ENCODE results near the gene CNIH4. TPM values are rescaled to one million over a fixed set of nuclear protein-coding genes. Genes with fewer than 3 reads are reported as not detected.
"Not testable (repeated sequence)": the region's sequence is repeated elsewhere in the genome, so short reads cannot be mapped to it uniquely, and the experiment has no call there.

Gene CNIH4
- total and polyA plus RNA-seq, 3 donors from 2014 or later: 24.7 to 43.3 (median 32.1) TPM

DNA sequence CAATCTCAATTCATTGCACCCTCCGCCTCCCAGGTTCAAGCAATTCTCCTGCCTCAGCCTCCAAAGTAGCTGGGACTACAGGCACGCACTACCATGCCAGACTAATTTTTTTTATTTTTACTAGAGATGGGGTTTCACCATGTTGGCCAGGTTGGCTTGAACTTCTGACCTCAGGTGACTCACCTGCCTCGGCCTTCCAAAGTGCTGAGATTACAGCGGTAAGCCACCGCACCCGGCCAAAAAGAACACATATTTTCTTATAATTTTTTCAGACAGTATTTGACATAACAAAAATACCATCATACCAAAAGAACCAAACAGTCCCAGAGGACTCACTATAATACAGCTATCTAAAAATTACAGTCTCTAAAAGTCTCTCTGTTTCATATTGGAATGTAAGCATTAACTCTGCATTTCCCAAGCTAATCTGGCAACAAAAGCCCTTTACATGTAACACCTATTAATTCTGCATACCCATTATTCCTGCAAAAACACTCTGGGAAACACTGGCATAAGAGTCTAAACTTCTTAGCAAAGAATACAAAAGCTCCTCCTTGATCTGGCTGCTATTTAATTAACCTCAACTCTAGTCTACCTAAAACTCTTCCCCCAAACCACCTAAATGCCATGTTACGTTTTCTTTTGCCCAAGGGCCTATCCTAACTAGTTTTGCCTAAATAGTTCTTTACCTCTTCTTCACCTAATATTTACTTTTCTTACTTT lies 51.1 kb downstream of the CNIH4 start:
- intact Hi-C loops (cut with DNase I; ENCODE audit: low total_unique reads): no loop called here
- H3K27me3 ChIP-seq: no peaks in the 10 kb centered on the region
- no peak for DNase-seq
- 92 to 96% methylated on average over 7 of the region's 7 CpGs for WGBS, 2 donors
- no peaks in the 10 kb centered on the region for H3K36me3 ChIP-seq (ENCODE audit: low read depth, missing control alignments)
- no peak overlapping the region for H3K27ac ChIP-seq
- no peak overlapping the region for H3K4me3 ChIP-seq
- TF ChIP-seq POLR2A (IDR thresholded peaks at IDR 0.05) (no peak), CTCF (IDR thresholded peaks at IDR 0.05) (no peak)
- H3K4me1 ChIP-seq: no peaks in the 10 kb centered on the region
- no peaks in the 10 kb centered on the region for H3K9me3 ChIP-seq

GRCh38 chr1:224408294-224408590 lies 51.6 kb downstream of the CNIH4 start:
- TF ChIP-seq POLR2A (IDR thresholded peaks at IDR 0.05) (no peak), CTCF (IDR thresholded peaks at IDR 0.05) (no peak)
- 91 to 98% methylated on average over 1 of the region's 1 CpG for WGBS, 2 donors
- Histone ChIP-seq H3K4me3 (no peak overlapping the region), H3K9me3 (no peaks in the 10 kb centered on the region), H3K4me1 (no peaks in the 10 kb centered on the region), H3K27ac (no peak overlapping the region), H3K27me3 (no peaks in the 10 kb centered on the region), H3K36me3 (ENCODE audit: low read depth, missing control alignments) (no peaks in the 10 kb centered on the region)
- intact Hi-C loops (cut with DNase I; ENCODE audit: low total_unique reads): no loop called here
- DNase-seq: no peak

DNA sequence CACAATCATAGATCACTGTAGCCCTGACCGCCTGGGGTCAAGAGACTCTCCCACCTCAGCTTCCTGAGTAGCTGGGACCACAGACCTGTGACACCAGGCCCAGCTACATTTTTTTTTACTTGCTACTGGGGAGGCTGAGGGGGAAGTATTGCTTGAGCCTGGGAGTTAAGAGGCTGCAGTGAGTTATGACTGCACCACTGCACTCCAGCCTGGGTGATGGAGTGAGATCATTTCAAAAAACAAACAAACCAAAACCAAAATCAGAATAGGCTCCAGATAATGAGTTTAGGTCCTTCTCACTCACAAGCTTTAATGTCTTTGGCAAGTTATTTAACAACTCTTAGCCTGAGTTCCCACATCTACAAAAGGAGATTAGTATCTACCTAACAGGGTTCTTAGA lies 55.1 kb downstream of the CNIH4 start:
- TF ChIP-seq CTCF (IDR thresholded peaks at IDR 0.05): no peak
- H3K4me3 ChIP-seq: no peak overlapping the region
- no peaks in the 10 kb centered on the region for H3K9me3 ChIP-seq
- H3K27ac ChIP-seq: no peak overlapping the region
- intact Hi-C loops (cut with DNase I; ENCODE audit: low total_unique reads): no loop called here
- no peaks in the 10 kb centered on the region for H3K4me1 ChIP-seq
- DNase-seq: no peak
- no peaks in the 10 kb centered on the region for H3K36me3 ChIP-seq (ENCODE audit: low read depth, missing control alignments)
- H3K27me3 ChIP-seq: no peaks in the 10 kb centered on the region
- WGBS, 2 donors: 86 to 100% methylated on average over 1 of the region's 1 CpG

- Histone ChIP-seq H3K4me3 (no peak overlapping the region), H3K27ac (no peak overlapping the region), H3K9me3 (no peaks in the 10 kb centered on the region), H3K4me1 (no peaks in the 10 kb centered on the region), H3K27me3 (no peaks in the 10 kb centered on the region), H3K36me3 (ENCODE audit: low read depth, missing control alignments) (no peaks in the 10 kb centered on the region)
- no peak for DNase-seq
- intact Hi-C loops (cut with DNase I; ENCODE audit: low total_unique reads): no loop called here
- no peak for TF ChIP-seq POLR2A (IDR thresholded peaks at IDR 0.05)
- TF ChIP-seq CTCF (IDR thresholded peaks at IDR 0.05): no peak
Observed at GRCh38 chr1:224420106-224420505, 63.4 kb downstream of the CNIH4 start.

GRCh38 chr1:224425279-224425884 lies 68.7 kb downstream of the CNIH4 start:
- WGBS, 2 donors: 89 to 90% methylated on average over 6 of the region's 6 CpGs
- no peaks in the 10 kb centered on the region for H3K36me3 ChIP-seq (ENCODE audit: low read depth, missing control alignments)
- H3K9me3 ChIP-seq: no peaks in the 10 kb centered on the region
- no peak overlapping the region for H3K27ac ChIP-seq
- no peak overlapping the region for H3K4me3 ChIP-seq
- no peaks in the 10 kb centered on the region for H3K27me3 ChIP-seq
- peaks cover 9% of the 10 kb centered on the region for H3K4me1 ChIP-seq
- TF ChIP-seq CTCF (IDR thresholded peaks at IDR 0.05) (no peak), POLR2A (IDR thresholded peaks at IDR 0.05) (no peak)
- intact Hi-C loops (cut with DNase I; ENCODE audit: low total_unique reads): no loop called here
- DNase-seq: no peak

DNA sequence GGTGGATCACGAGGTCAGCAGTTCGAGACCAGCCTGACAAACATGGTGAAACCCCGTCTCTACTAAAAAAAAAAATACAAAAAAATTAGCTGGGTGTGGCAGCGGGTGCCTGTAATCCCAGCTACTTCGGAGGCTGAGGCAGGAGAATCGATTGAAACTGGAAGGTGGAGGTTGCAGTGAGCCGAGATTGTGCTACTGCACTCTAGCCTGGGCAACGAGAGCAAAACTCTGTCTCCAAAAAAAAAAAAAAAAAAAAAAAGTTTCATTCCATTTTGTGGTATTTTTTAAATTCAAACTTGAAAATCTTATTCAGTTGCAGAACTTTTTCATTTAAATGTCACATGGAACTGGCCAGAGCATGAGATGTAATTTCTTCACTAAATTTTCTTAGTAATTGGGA lies 70.2 kb downstream of the CNIH4 start:
- H3K4me3 ChIP-seq; DNase-seq; intact Hi-C loops (cut with DNase I; ENCODE audit: low total_unique reads); H3K27me3 ChIP-seq; H3K27ac ChIP-seq; H3K36me3 ChIP-seq (ENCODE audit: low read depth, missing control alignments); H3K9me3 ChIP-seq: not testable (repeated sequence)
- H3K4me1 ChIP-seq: peaks cover 23% of the 10 kb centered on the region
- 74 to 85% methylated on average over 8 of the region's 8 CpGs for WGBS, 2 donors

All from testis (tissue), 3 donors.